ENCODE measurements around the gene SPATA18. TPM values are rescaled to one million over a fixed set of nuclear protein-coding genes. Genes with fewer than 3 reads are reported as not detected.

SPATA18 gene
- under 1 TPM in 1 of 2 experiments, not detected in 1; 0.44 TPM for total RNA-seq

- H3K4me1 Mint-ChIP-seq, result peaks cover 10% of the 10 kb centered on the region
- peak within 1 kb of the TSS; percentile 64 for H3K4me3 Mint-ChIP-seq
- no peak for DNase-seq
- no peaks in the 10 kb centered on the region for H3K36me3 Mint-ChIP-seq
- no peaks in the 10 kb centered on the region for H3K9me3 Mint-ChIP-seq
- peaks cover 85% of the 10 kb centered on the region for H3K27me3 Mint-ChIP-seq
- H3K27ac Mint-ChIP-seq, result no peak within 1 kb of the TSS
These were observed at the start of gene SPATA18 for GRCh38 chr4:52051213-52051614. Gene SPATA18 (plus strand): TSS chr4:52051304. CDS start chr4:52051705, 401 bp downstream.

GRCh38 chr4:52001616-52002015 is 49.5 kb upstream of the SPATA18 start:
- H3K9me3 Mint-ChIP-seq, result no peaks in the 10 kb centered on the region

GRCh38 chr4:52004414-52004813 is 46.7 kb upstream of the SPATA18 start:
- H3K4me1 Mint-ChIP-seq, result no peaks in the 10 kb centered on the region
- H3K27ac Mint-ChIP-seq, result no peak overlapping the region
- H3K36me3 Mint-ChIP-seq, result no peaks in the 10 kb centered on the region
- no peaks in the 10 kb centered on the region for H3K27me3 Mint-ChIP-seq
- no peak for DNase-seq
- H3K4me3 Mint-ChIP-seq, result no peak overlapping the region
- H3K9me3 Mint-ChIP-seq, result no peaks in the 10 kb centered on the region

More at GRCh38 chr4:52001616-52002015, 49.5 kb upstream of the SPATA18 start:
- no peak for DNase-seq
- no peaks in the 10 kb centered on the region for H3K27me3 Mint-ChIP-seq
- no peak overlapping the region for H3K27ac Mint-ChIP-seq
- H3K36me3 Mint-ChIP-seq, result no peaks in the 10 kb centered on the region
- H3K4me3 Mint-ChIP-seq, result no peak overlapping the region
- no peaks in the 10 kb centered on the region for H3K4me1 Mint-ChIP-seq

- Mint-ChIP-seq H3K4me1 (no peaks in the 10 kb centered on the region), H3K27me3 (no peaks in the 10 kb centered on the region), H3K4me3 (no peak overlapping the region), H3K27ac (no peak overlapping the region), H3K9me3 (no peaks in the 10 kb centered on the region), H3K36me3 (no peaks in the 10 kb centered on the region)
- DNase-seq, result no peak
These were observed 45.4 kb upstream of the SPATA18 start for GRCh38 chr4:52005604-52006273.

- Mint-ChIP-seq H3K27me3 (no peaks in the 10 kb centered on the region), H3K36me3 (no peaks in the 10 kb centered on the region), H3K9me3 (no peaks in the 10 kb centered on the region), H3K4me1 (peaks cover 2% of the 10 kb centered on the region), H3K4me3 (no peak overlapping the region), H3K27ac (no peak overlapping the region)
- DNase-seq, result no peak
These were observed 44.2 kb upstream of the SPATA18 start for GRCh38 chr4:52006887-52007286.

GRCh38 chr4:52010986-52011385 is 40.1 kb upstream of the SPATA18 start:
- Mint-ChIP-seq H3K9me3 (no peaks in the 10 kb centered on the region), H3K4me3 (no peak overlapping the region), H3K27ac (no peak overlapping the region), H3K36me3 (no peaks in the 10 kb centered on the region), H3K27me3 (no peaks in the 10 kb centered on the region), H3K4me1 (peaks cover 2% of the 10 kb centered on the region)
- no peak for DNase-seq

GRCh38 chr4:52012651-52013050 is 38.5 kb upstream of the SPATA18 start:
- Mint-ChIP-seq H3K4me1 (peaks cover 2% of the 10 kb centered on the region), H3K27me3 (no peaks in the 10 kb centered on the region), H3K27ac (no peak overlapping the region), H3K36me3 (no peaks in the 10 kb centered on the region), H3K9me3 (no peaks in the 10 kb centered on the region), H3K4me3 (no peak overlapping the region)
- DNase-seq, result no peak

GRCh38 chr4:52014903-52015302 is 36.2 kb upstream of the SPATA18 start:
- H3K27me3 Mint-ChIP-seq, result no peaks in the 10 kb centered on the region
- H3K27ac Mint-ChIP-seq, result no peak overlapping the region
- no peak overlapping the region for H3K4me3 Mint-ChIP-seq
- DNase-seq, result no peak
- no peaks in the 10 kb centered on the region for H3K36me3 Mint-ChIP-seq
- H3K4me1 Mint-ChIP-seq, result peaks cover 2% of the 10 kb centered on the region
- H3K9me3 Mint-ChIP-seq, result no peaks in the 10 kb centered on the region

- no peak overlapping the region for H3K4me3 Mint-ChIP-seq
- DNase-seq, result no peak
These were observed 35.7 kb upstream of the SPATA18 start for GRCh38 chr4:52015366-52015765.

GRCh38 chr4:52016981-52017380 is 34.1 kb upstream of the SPATA18 start:
- H3K4me3 Mint-ChIP-seq, result no peak overlapping the region
- no peak overlapping the region for H3K27ac Mint-ChIP-seq
- H3K4me1 Mint-ChIP-seq, result no peaks in the 10 kb centered on the region
- no peak for DNase-seq
- H3K36me3 Mint-ChIP-seq, result no peaks in the 10 kb centered on the region
- no peaks in the 10 kb centered on the region for H3K9me3 Mint-ChIP-seq
- H3K27me3 Mint-ChIP-seq, result no peaks in the 10 kb centered on the region

More at GRCh38 chr4:52015366-52015765, 35.7 kb upstream of the SPATA18 start:
- Mint-ChIP-seq H3K27ac (no peak overlapping the region), H3K4me1 (peaks cover 2% of the 10 kb centered on the region), H3K36me3 (no peaks in the 10 kb centered on the region), H3K27me3 (no peaks in the 10 kb centered on the region), H3K9me3 (no peaks in the 10 kb centered on the region)

GRCh38 chr4:52017814-52018213 is 33.3 kb upstream of the SPATA18 start:
- Mint-ChIP-seq H3K9me3 (no peaks in the 10 kb centered on the region), H3K4me1 (no peaks in the 10 kb centered on the region), H3K4me3 (no peak overlapping the region), H3K36me3 (no peaks in the 10 kb centered on the region), H3K27me3 (no peaks in the 10 kb centered on the region), H3K27ac (no peak overlapping the region)
- DNase-seq, result no peak

- DNase-seq, result no peak
- Mint-ChIP-seq H3K27me3 (no peaks in the 10 kb centered on the region), H3K36me3 (peaks cover 3% of the 10 kb centered on the region), H3K4me3 (no peak within 1 kb of the TSS), H3K9me3 (no peaks in the 10 kb centered on the region), H3K27ac (no peak within 1 kb of the TSS), H3K4me1 (no peaks in the 10 kb centered on the region)
These were observed 31.0 kb upstream of the SPATA18 start, which contains the start of gene LRRC66 for GRCh38 chr4:52019936-52020657. Gene LRRC66 (minus strand): TSS chr4:52020363. CDS start chr4:52017613, 2,750 bp downstream.

- no peak overlapping the region for H3K27ac Mint-ChIP-seq
These were observed 22.1 kb upstream of the SPATA18 start for GRCh38 chr4:52028970-52029369.

GRCh38 chr4:52032005-52032404 is 19.1 kb upstream of the SPATA18 start:
- Mint-ChIP-seq H3K4me1 (peaks cover 18% of the 10 kb centered on the region), H3K27ac (no peak overlapping the region), H3K9me3 (no peaks in the 10 kb centered on the region), H3K27me3 (no peaks in the 10 kb centered on the region), H3K36me3 (peaks cover 14% of the 10 kb centered on the region), H3K4me3 (no peak overlapping the region)
- DNase-seq, result no peak

More at GRCh38 chr4:52028970-52029369, 22.1 kb upstream of the SPATA18 start:
- Mint-ChIP-seq H3K4me1 (peaks cover 8% of the 10 kb centered on the region), H3K4me3 (no peak overlapping the region), H3K27me3 (no peaks in the 10 kb centered on the region), H3K36me3 (peaks cover 15% of the 10 kb centered on the region), H3K9me3 (no peaks in the 10 kb centered on the region)
- no peak for DNase-seq

GRCh38 chr4:52035190-52035589 is 15.9 kb upstream of the SPATA18 start:
- Mint-ChIP-seq H3K27me3 (peaks cover 8% of the 10 kb centered on the region), H3K4me3 (no peak overlapping the region), H3K27ac (no peak overlapping the region), H3K9me3 (no peaks in the 10 kb centered on the region), H3K36me3 (peaks cover 5% of the 10 kb centered on the region), H3K4me1 (peaks cover 28% of the 10 kb centered on the region)
- DNase-seq, result no peak

Data from activated naive CD8-positive, alpha-beta T cell treated with anti-CD3 and anti-CD28 coated beads for 36 hours (primary cell).